Activated naive CD4-positive, alpha-beta T cell treated with anti-CD3 and anti-CD28 coated beads, Interleukin-2, amount 10 ng/mL, durations not matched to agents 7 days and 5 days (primary cell): ENCODE results near the gene SARS1.

Experiments
- CTCF ChIA-PET: fragments of 350-600 bp; sonication (Branson Sonifier 250); formaldehyde crosslinking; loops from one replicate; lab custom pipeline; 2021; ENCODE audit warnings: antibody characterized with exemption; lab: Charles Lee
- DNase-seq: peaks from one replicate; pipeline ENCODE4 v3.0.0-alpha.2; 2020
- H3K27ac Mint-ChIP-seq: one replicate; pipeline ENCODE4 v1.8.0; 2021; ENCODE audit warnings: mild to moderate bottlenecking, moderate library complexity, mixed read lengths
- H3K27me3 Mint-ChIP-seq: one replicate; pipeline ENCODE4 v1.8.0; 2021; ENCODE audit warnings: mild to moderate bottlenecking, mixed read lengths
- H3K36me3 Mint-ChIP-seq: one replicate; pipeline ENCODE4 v1.8.0; 2021; ENCODE audit warnings: mixed read lengths
- H3K4me1 Mint-ChIP-seq: one replicate; pipeline ENCODE4 v1.8.0; 2021; ENCODE audit warnings: mixed read lengths
- H3K4me3 Mint-ChIP-seq: one replicate; pipeline ENCODE4 v1.8.0; 2021; ENCODE audit warnings: mild to moderate bottlenecking, moderate library complexity, mixed read lengths
- H3K9me3 Mint-ChIP-seq: one replicate; pipeline ENCODE4 v1.8.0; 2021; ENCODE audit warnings: mixed read lengths

Gene SARS1

DNA sequence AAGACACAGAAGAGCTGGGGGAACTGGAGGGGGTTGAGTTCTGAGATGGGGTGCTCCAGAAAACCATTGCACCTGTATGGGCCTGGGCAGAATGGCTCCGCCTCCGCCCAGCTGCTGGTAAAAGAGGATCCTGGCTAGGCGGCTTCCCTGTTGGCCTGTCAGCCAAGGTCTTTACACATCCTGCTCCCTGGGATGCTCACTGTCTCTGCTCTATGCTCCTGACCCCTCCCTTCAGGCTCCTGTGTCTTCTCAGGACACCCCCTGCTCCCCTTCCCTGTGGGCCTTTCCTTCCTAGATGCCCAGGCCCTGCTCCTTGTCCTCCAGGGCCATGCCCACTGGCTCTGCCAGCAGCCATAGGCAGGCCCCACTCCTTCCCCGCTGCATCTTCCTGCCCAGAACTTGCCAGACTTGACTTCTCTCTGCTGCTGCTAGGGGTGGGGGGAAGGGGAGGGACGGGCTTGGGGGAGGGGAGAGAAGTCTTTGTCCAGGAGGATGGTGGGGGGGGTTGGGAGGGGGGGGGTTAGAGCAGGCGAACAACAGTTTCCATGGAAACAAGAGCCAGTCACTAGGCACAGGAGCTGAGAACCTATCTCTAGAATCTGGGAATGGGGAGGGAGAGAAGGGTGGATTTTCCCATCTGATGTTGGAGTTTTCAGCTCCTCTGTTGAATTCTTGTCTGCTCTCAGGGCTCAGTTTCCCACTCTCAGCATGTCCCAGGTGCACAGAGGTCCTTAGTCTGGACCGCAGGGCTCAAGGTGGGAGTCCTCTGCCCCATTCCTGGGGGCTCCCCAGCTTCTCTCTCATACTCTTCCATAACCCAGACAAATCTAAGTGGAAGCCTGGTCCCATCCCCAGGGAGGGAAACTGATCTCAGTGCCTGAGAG, 46.2 kb downstream of the SARS1 start:
- CTCF ChIA-PET, result interaction anchor here (0.9 to 2.3 kb wide), 5 partner anchors 17 to 273 kb away, joined by 3 to 11 read pairs (median 4); partner anchors contain the start of gene PSRC1
- Mint-ChIP-seq H3K4me1 (peaks cover 3% of the 10 kb centered on the region), H3K9me3 (no peaks in the 10 kb centered on the region), H3K36me3 (no peaks in the 10 kb centered on the region), H3K27ac (no peak overlapping the region), H3K4me3 (no peak overlapping the region), H3K27me3 (peaks cover 21% of the 10 kb centered on the region)
- DNase-seq, result no peak

DNA sequence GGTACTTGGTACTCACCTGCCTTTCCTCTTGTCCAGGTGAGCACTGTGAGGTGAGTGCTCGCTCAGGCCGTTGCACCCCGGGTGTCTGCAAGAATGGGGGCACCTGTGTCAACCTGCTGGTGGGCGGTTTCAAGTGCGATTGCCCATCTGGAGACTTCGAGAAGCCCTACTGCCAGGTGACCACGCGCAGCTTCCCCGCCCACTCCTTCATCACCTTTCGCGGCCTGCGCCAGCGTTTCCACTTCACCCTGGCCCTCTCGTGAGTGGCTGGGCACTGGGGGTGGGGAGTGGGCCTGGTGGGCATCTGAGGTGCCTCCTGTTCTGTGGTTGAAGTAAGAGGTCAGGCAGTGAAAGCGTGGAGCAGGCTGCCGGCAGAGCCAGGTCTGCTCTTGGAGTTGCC, 47.3 kb downstream of the SARS1 start:
- no peaks in the 10 kb centered on the region for H3K9me3 Mint-ChIP-seq
- peaks cover 11% of the 10 kb centered on the region for H3K27me3 Mint-ChIP-seq
- CTCF ChIA-PET, result interaction anchor here (2.3 kb wide), 1 partner anchor 139 kb away, joined by 11 read pairs; no protein-coding TSS in a partner anchor
- DNase-seq, result no peak
- peaks cover 3% of the 10 kb centered on the region for H3K4me1 Mint-ChIP-seq
- no peak overlapping the region for H3K4me3 Mint-ChIP-seq
- no peaks in the 10 kb centered on the region for H3K36me3 Mint-ChIP-seq
- H3K27ac Mint-ChIP-seq, result no peak overlapping the region

DNA sequence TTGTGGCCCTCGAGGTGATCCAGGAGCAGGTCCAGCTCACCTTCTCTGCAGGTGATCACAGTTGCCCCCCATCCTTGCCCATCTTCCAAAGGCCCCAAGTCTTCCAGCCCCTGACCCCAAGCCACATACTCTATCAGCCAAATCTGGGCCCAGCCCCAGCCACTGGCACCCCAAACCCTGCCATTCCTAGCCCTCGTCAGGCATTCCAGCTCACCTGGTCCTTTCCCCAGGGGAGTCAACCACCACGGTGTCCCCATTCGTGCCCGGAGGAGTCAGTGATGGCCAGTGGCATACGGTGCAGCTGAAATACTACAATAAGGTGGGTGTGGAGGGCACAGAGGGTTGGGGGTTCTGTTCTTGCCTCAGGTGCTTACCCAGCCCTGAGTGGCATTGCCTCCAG, 47.9 kb downstream of the SARS1 start:
- no peaks in the 10 kb centered on the region for H3K9me3 Mint-ChIP-seq
- CTCF ChIA-PET, result interaction anchor here (1.4 to 2.3 kb wide), 2 partner anchors 16 to 138 kb away, joined by 3 to 11 read pairs; no protein-coding TSS in a partner anchor
- no peak for DNase-seq

DNA sequence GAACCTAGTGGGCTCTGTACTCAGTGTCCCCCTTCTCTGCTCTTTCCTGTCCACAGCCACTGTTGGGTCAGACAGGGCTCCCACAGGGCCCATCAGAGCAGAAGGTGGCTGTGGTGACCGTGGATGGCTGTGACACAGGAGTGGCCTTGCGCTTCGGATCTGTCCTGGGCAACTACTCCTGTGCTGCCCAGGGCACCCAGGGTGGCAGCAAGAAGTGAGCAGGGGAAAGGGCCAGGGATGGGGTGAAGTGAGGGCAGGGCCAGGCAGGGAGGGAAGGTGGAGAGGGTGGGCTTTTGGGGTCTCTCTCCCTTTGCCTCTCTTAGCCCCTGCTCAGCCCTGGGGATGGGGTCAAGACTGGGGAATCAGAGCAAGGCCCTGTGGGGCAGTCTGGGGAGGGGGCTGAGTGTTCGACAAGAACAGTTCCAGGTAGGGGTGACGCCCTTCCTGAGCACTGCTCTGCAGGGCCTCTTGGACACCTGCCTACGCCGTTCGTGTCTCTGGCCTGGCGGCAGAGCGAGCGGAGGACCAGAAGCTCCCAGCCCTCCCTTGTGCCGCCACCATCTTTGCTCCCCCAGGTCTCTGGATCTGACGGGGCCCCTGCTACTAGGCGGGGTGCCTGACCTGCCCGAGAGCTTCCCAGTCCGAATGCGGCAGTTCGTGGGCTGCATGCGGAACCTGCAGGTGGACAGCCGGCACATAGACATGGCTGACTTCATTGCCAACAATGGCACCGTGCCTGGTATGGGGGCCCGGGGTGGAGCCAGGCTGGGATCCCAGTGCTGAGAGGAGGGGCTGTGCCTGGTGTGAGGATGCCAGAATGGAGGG, 48.7 kb downstream of the SARS1 start:
- H3K4me1 Mint-ChIP-seq, result peaks cover 3% of the 10 kb centered on the region
- H3K9me3 Mint-ChIP-seq, result no peaks in the 10 kb centered on the region
- H3K36me3 Mint-ChIP-seq, result no peaks in the 10 kb centered on the region
- H3K27ac Mint-ChIP-seq, result no peak overlapping the region
- H3K27me3 Mint-ChIP-seq, result peaks cover 9% of the 10 kb centered on the region
- no peak overlapping the region for H3K4me3 Mint-ChIP-seq
- CTCF ChIA-PET, result interaction anchor here (0.7 to 1.8 kb wide), 8 partner anchors 9 to 270 kb away, joined by 3 to 8 read pairs (median 3); partner anchors contain the start of gene PSRC1
- DNase-seq, result no peak

More for the DNA sequence above, 47.9 kb downstream of the SARS1 start:
- peaks cover 3% of the 10 kb centered on the region for H3K4me1 Mint-ChIP-seq
- H3K27me3 Mint-ChIP-seq, result peaks cover 9% of the 10 kb centered on the region
- H3K27ac Mint-ChIP-seq, result no peak overlapping the region
- no peaks in the 10 kb centered on the region for H3K36me3 Mint-ChIP-seq
- H3K4me3 Mint-ChIP-seq, result no peak overlapping the region

DNA sequence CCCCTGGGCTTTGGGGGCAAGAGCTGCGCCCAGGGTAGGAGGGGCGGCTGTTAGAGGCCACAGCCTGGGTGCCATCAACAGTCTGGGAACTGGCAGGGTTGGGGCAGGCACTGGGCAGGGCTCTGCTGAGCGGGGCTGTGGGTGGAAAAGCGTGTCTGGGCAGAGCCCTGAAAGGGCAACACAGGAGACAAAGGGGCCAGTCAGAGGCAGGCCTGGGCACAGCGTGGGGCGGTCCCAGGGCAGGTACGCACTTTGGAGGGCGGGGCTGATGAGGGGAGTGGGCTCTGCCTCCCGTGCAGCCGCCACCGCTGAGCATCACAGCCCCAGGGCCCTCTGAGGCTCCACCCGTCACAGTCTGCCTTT, 49.5 kb downstream of the SARS1 start:
- Mint-ChIP-seq H3K4me3 (no peak overlapping the region), H3K4me1 (peaks cover 3% of the 10 kb centered on the region), H3K27me3 (peaks cover 9% of the 10 kb centered on the region), H3K27ac (no peak overlapping the region), H3K9me3 (no peaks in the 10 kb centered on the region), H3K36me3 (no peaks in the 10 kb centered on the region)
- DNase-seq, result no peak
- CTCF ChIA-PET, result interaction anchor here (0.7 to 3.2 kb wide), 12 partner anchors 10 to 269 kb away, joined by 3 to 26 read pairs (median 4); partner anchors contain the start of gene PSRC1

DNA sequence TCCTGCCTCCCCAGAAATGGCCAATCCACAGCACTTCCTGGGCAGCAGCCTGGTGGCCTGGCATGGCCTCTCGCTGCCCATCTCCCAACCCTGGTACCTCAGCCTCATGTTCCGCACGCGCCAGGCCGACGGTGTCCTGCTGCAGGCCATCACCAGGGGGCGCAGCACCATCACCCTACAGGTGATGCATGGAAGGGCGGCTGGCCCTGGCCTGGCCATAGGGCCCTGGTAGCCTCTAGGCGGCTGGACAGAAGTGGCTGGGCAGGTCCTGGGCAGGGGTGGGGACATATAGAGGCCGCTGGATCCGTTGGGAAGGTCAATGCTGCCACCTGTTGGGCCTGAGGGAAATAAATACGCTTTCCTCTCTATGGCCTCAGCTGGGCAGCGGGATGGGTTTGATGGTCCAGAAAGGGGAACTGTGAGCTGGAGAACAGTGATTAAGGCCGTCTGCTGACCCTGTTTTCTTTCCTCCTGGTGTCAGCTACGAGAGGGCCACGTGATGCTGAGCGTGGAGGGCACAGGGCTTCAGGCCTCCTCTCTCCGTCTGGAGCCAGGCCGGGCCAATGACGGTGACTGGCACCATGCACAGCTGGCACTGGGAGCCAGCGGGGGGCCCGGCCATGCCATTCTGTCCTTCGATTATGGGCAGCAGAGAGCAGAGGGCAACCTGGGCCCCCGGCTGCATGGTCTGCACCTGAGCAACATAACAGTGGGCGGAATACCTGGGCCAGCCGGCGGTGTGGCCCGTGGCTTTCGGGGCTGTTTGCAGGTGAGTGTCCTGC, 50.1 kb downstream of the SARS1 start:
- H3K9me3 Mint-ChIP-seq, result no peaks in the 10 kb centered on the region
- H3K36me3 Mint-ChIP-seq, result no peaks in the 10 kb centered on the region
- H3K27ac Mint-ChIP-seq, result no peak overlapping the region
- CTCF ChIA-PET, result interaction anchor here (0.6 to 3.2 kb wide), 17 partner anchors 10 to 272 kb away, joined by 3 to 26 read pairs (median 6); partner anchors contain the start of genes PSRC1 and SORT1
- peaks cover 3% of the 10 kb centered on the region for H3K4me1 Mint-ChIP-seq
- peaks cover 9% of the 10 kb centered on the region for H3K27me3 Mint-ChIP-seq
- peak; percentile 86 for DNase-seq
- H3K4me3 Mint-ChIP-seq, result no peak overlapping the region

DNA sequence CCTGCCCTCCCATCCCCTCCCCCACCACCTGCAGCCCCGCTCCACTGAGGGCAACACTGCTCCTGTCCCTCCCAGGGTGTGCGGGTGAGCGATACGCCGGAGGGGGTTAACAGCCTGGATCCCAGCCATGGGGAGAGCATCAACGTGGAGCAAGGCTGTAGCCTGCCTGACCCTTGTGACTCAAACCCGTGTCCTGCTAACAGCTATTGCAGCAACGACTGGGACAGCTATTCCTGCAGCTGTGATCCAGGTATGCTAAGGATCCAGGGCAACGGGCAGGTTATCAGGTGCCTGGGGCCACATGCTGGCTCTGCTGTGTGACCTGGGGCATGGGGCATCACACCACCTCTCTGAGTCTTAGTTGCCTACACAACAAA, 50.6 kb downstream of the SARS1 start:
- peaks cover 9% of the 10 kb centered on the region for H3K27me3 Mint-ChIP-seq
- no peak overlapping the region for H3K4me3 Mint-ChIP-seq
- H3K36me3 Mint-ChIP-seq, result no peaks in the 10 kb centered on the region
- H3K27ac Mint-ChIP-seq, result no peak overlapping the region
- peaks cover 3% of the 10 kb centered on the region for H3K4me1 Mint-ChIP-seq
- no peaks in the 10 kb centered on the region for H3K9me3 Mint-ChIP-seq
- CTCF ChIA-PET, result interaction anchor here (0.7 to 3.2 kb wide), 15 partner anchors 11 to 272 kb away, joined by 3 to 26 read pairs (median 6); partner anchors contain the start of genes PSRC1 and SORT1
- no peak for DNase-seq

DNA sequence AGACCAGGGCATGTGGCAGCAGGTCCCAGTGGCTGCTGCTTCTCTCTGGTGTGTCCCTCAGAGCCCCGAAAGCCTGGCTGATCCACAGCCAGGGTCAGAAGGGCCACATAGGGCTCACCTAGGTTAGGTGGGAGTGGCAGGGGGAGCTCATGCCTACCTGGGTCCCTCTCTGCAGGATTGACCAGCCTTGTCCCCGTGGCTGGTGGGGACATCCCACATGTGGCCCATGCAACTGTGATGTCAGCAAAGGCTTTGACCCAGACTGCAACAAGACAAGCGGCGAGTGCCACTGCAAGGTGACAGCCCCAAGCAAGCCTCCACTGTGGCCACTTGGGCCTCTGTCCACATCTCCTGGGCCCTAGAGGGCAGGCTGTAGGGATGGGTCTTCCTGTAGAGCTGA, 51.3 kb downstream of the SARS1 start:
- Mint-ChIP-seq H3K27me3 (peaks cover 9% of the 10 kb centered on the region), H3K27ac (no peak overlapping the region), H3K4me3 (no peak overlapping the region), H3K4me1 (peaks cover 3% of the 10 kb centered on the region), H3K9me3 (no peaks in the 10 kb centered on the region), H3K36me3 (no peaks in the 10 kb centered on the region)
- no peak for DNase-seq
- CTCF ChIA-PET, result interaction anchor here (0.6 to 3.2 kb wide), 10 partner anchors 11 to 606 kb away, joined by 3 to 26 read pairs (median 7); partner anchors contain the start of gene SORT1

DNA sequence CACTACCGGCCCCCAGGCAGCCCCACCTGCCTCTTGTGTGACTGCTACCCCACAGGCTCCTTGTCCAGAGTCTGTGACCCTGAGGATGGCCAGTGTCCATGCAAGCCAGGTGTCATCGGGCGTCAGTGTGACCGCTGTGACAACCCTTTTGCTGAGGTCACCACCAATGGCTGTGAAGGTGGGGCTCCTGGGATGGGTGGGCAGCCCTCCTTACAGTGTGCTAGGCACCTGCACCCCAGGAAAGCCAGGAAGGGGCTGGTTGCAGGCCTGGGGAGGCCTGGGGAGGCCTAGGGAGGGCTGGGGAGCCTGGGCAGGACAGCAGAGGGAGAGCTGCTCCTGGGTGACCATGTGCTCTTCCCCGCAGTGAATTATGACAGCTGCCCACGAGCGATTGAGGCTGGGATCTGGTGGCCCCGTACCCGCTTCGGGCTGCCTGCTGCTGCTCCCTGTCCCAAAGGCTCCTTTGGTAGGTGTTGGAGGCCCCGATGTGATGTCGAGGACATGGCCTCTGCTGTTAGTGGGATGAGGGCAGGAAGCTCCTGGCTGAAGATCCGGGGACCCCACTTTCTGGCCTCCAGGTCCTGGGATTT, 52.1 kb downstream of the SARS1 start:
- no peaks in the 10 kb centered on the region for H3K9me3 Mint-ChIP-seq
- H3K4me3 Mint-ChIP-seq, result no peak overlapping the region
- H3K27me3 Mint-ChIP-seq, result peaks cover 5% of the 10 kb centered on the region
- H3K27ac Mint-ChIP-seq, result no peak overlapping the region
- no peaks in the 10 kb centered on the region for H3K36me3 Mint-ChIP-seq
- no peak for DNase-seq
- CTCF ChIA-PET, result interaction anchor here (1.0 to 3.2 kb wide), 6 partner anchors 12 to 270 kb away, joined by 3 to 26 read pairs (median 18); partner anchors contain the start of gene SORT1
- peaks cover 3% of the 10 kb centered on the region for H3K4me1 Mint-ChIP-seq

DNA sequence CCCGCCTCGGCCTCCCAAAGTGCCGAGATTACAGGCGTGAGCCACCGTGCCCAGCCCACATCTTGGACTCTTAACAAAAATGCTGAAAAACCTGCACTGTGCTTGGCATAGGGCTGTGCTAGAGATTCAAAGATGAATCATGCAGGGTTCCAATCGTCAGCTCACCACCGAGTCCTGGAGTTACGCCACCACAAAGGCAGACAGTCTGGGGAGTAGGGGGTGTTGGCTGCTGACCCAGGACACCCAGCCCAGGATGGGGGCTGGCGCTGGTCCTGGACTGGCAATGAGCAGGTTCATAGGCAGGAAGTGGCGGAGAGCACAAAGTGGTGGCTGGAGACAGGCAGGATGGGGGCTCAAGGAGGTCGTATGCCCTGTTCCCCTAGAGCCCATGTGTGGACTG, 53.2 kb downstream of the SARS1 start:
- CTCF ChIA-PET, result interaction anchor here (0.6 to 1.3 kb wide), 2 partner anchors 10 to 132 kb away, joined by 3 read pairs; no protein-coding TSS in a partner anchor
- Mint-ChIP-seq H3K4me3 (no peak overlapping the region), H3K4me1 (peaks cover 3% of the 10 kb centered on the region), H3K36me3 (no peaks in the 10 kb centered on the region), H3K27ac (no peak overlapping the region), H3K9me3 (no peaks in the 10 kb centered on the region), H3K27me3 (peaks cover 5% of the 10 kb centered on the region)
- DNase-seq, result no peak

DNA sequence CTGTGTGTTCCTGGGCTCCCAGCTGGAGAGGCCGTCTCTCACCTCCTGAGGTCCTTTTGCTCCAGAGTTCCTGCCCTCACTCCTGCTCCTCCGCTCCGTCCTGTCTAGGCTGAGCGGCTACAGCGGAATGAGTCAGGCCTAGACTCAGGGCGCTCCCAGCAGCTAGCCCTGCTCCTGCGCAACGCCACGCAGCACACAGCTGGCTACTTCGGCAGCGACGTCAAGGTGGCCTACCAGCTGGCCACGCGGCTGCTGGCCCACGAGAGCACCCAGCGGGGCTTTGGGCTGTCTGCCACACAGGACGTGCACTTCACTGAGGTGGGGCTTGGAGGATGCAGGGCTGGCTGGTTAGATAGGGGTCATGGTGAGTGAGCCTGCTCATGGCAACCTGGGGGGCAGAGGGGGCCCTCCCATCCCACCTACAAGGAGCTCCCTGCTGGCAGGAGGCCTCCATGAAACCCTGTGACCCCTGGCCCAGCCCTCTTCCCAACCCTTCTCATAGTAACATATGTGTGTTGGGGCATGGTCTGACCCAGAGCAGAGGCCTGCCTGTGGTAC, 54.1 kb downstream of the SARS1 start:
- Mint-ChIP-seq H3K27ac (no peak overlapping the region), H3K27me3 (peaks cover 5% of the 10 kb centered on the region), H3K36me3 (no peaks in the 10 kb centered on the region), H3K4me3 (no peak overlapping the region), H3K9me3 (no peaks in the 10 kb centered on the region), H3K4me1 (peaks cover 3% of the 10 kb centered on the region)
- CTCF ChIA-PET, result interaction anchor here (1.3 kb wide), 1 partner anchor 131 kb away, joined by 3 read pairs; no protein-coding TSS in a partner anchor
- DNase-seq, result no peak

DNA sequence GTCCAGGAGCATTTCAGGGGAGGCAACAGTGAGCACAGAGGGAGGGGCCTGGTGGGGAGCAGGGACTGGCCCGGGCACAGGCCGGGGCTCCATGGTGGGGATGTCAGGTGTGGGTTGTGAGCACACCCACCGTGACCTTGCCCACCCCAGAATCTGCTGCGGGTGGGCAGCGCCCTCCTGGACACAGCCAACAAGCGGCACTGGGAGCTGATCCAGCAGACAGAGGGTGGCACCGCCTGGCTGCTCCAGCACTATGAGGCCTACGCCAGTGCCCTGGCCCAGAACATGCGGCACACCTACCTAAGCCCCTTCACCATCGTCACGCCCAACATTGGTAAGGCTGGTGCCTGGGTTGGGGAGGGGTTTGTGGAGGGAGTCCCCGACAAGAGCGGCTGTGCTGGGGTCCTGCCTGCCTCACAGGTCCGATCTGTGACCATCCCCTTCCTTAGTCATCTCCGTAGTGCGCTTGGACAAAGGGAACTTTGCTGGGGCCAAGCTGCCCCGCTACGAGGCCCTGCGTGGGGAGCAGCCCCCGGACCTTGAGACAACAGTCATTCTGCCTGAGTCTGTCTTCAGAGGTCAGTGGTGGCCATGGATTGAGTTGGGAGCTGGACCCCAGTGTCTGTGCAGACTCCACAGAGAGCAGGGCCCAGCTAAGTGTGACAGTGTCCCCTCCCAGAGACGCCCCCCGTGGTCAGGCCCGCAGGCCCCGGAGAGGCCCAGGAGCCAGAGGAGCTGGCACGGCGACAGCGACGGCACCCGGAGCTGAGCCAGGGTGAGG, 54.9 kb downstream of the SARS1 start:
- CTCF ChIA-PET, result interaction anchor here (1.6 kb wide), 1 partner anchor 9 kb away, joined by 4 read pairs; no protein-coding TSS in a partner anchor
- Mint-ChIP-seq H3K27me3 (peaks cover 2% of the 10 kb centered on the region), H3K36me3 (no peaks in the 10 kb centered on the region), H3K9me3 (no peaks in the 10 kb centered on the region), H3K4me1 (peaks cover under 1% of the 10 kb centered on the region), H3K4me3 (no peak overlapping the region), H3K27ac (no peak overlapping the region)
- DNase-seq, result no peak
